ENCODE data around the gene RLF. TPM values are rescaled to one million over a fixed set of nuclear protein-coding genes. Genes with fewer than 3 reads are reported as not detected.

The RLF gene
- total RNA-seq, 4 donors from 2014 or later = 12.3 to 15.9 (median 15.0) TPM

DNA sequence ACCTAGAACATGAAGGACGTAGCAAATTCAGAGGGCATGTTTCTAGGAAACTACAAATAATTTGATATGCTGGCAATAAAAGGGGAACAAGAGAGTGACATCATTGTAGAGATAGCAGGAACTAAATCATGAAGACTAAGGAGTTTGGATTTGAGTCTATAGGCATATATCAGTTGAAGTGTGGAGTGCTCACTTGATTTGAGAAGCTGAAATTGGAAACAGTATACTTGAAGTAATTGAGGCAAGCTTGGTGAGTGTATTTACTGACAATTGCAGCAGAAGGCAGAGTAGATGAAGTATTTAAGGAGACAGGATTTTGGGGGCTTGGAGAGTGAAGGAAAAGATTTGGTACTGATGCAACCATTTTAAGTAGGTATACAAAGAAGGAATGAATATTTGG, 80.2 kb downstream of the RLF start:
- Histone ChIP-seq H3K9me3 (no peaks in the 10 kb centered on the region), H3K27ac (no peak overlapping the region), H3K4me3 (no peak overlapping the region), H3K27me3 (no peaks in the 10 kb centered on the region), H3K36me3 (peaks cover 0 to 28% of the 10 kb centered on the region in 2 donors), H3K4me1 (no peaks in the 10 kb centered on the region)
- DNase-seq (no peak), ATAC-seq (no peak)
- in situ Hi-C loops (cut with MboI; ENCODE audit: low sequenced_read_pairs in 4 of 4) = no loop called here
- TF ChIP-seq, protein P1, sequence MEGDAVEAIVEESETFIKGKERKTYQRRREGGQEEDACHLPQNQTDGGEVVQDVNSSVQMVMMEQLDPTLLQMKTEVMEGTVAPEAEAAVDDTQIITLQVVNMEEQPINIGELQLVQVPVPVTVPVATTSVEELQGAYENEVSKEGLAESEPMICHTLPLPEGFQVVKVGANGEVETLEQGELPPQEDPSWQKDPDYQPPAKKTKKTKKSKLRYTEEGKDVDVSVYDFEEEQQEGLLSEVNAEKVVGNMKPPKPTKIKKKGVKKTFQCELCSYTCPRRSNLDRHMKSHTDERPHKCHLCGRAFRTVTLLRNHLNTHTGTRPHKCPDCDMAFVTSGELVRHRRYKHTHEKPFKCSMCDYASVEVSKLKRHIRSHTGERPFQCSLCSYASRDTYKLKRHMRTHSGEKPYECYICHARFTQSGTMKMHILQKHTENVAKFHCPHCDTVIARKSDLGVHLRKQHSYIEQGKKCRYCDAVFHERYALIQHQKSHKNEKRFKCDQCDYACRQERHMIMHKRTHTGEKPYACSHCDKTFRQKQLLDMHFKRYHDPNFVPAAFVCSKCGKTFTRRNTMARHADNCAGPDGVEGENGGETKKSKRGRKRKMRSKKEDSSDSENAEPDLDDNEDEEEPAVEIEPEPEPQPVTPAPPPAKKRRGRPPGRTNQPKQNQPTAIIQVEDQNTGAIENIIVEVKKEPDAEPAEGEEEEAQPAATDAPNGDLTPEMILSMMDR (IDR thresholded peaks at IDR 0.05 in 4 of 5, conservative IDR thresholded peaks at IDR 0.05 in 1 of 5) = no peak
- no peak for TF ChIP-seq POLR2A (IDR thresholded peaks at IDR 0.05)
- intact Hi-C loops (cut with DNase I; ENCODE audit: low total_unique reads) = no loop called here

DNA sequence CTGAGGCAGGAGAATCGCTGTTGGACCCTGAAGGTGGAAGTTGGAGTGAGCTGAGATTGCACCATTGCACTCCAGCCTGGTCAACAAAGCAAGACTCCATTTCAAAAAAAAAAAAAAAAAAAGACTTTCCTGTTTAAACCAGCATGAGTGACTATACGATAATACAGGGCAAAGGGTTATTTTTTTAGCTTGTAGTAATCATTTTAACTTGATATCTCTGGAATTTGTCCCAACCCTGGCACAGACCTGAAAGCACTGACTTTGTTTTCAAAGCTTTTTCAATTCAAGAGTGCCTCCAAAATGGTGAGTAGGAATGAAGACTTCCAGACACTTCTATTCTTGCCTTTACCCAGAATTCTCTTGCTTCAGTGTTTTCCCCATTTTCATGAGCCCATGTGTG, 82.2 kb downstream of the RLF start:
- Histone ChIP-seq H3K27ac (no peak overlapping the region), H3K36me3 (peaks cover 0 to 9% of the 10 kb centered on the region in 2 donors), H3K27me3 (no peaks in the 10 kb centered on the region), H3K9me3 (no peaks in the 10 kb centered on the region), H3K4me3 (no peak overlapping the region), H3K4me1 (no peaks in the 10 kb centered on the region)
- DNase-seq (no peak), ATAC-seq (no peak)
- in situ Hi-C loops (cut with MboI; ENCODE audit: low sequenced_read_pairs in 4 of 4) (no loop called here), intact Hi-C loops (cut with DNase I; ENCODE audit: low total_unique reads) (no loop called here)
- no peak for TF ChIP-seq POLR2A (IDR thresholded peaks at IDR 0.05)
- TF ChIP-seq, protein P1 (IDR thresholded peaks at IDR 0.05 in 4 of 5, conservative IDR thresholded peaks at IDR 0.05 in 1 of 5) = no peak

DNA sequence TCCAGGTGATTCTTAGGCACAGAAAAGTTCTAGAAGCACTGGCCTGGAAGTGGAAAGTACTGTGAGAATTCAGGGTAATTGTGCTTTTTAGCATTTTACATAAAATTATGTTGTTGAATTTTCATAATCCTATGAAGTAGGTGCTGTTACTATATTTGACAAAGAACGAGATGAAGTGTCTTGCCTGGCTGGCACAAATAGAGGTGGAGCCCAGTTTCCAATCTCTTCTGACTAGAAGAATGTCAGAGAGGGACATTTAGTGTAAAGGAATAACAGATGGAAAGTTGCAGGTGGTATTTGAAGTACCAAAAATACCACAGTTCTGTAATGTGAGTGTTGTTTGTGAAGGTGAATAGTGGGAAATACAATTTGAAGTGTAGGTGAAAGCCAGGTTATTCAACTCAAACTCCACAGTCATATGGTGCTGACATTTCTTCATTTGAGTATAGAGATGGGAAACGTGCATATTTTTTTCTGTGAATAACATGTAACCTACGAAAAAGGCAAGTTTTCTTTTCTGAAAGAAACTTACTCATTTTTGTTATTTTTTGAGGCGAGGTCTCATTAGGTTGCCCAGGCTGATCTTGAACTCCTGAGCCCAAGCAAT, 83.1 kb downstream of the RLF start:
- H3K27me3 ChIP-seq = no peaks in the 10 kb centered on the region
- H3K4me1 ChIP-seq = no peaks in the 10 kb centered on the region
- no peak overlapping the region for H3K4me3 ChIP-seq
- DNase-seq = no peak
- H3K36me3 ChIP-seq = peaks cover 0 to under 1% of the 10 kb centered on the region in 2 donors
- ATAC-seq = no peak
- H3K9me3 ChIP-seq = no peaks in the 10 kb centered on the region
- in situ Hi-C loops (cut with MboI; ENCODE audit: low sequenced_read_pairs in 4 of 4) = no loop called here
- H3K27ac ChIP-seq = no peak overlapping the region
- TF ChIP-seq POLR2A (IDR thresholded peaks at IDR 0.05) = no peak
- TF ChIP-seq, protein P1 (IDR thresholded peaks at IDR 0.05 in 4 of 5, conservative IDR thresholded peaks at IDR 0.05 in 1 of 5) = no peak
- intact Hi-C loops (cut with DNase I; ENCODE audit: low total_unique reads) = no loop called here

DNA sequence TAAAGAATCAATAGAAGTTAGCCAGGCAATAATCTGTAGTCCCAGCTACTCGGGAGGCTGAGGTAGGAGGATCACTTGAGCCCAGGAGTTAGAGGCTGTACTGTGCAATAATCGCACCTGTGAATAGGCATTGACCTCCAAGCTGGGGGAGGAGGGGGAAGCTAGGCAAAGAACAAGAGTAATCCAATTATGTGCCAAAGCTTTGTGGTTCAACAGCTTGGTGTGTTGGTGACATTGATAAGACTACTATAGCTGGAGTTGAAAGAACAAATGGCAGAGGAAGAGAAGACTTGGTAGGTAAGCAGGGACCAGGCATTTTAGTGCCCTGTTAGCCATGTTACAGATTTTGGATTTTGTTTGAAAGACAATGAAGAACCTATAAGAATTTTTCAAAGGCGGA, 84.5 kb downstream of the RLF start:
- no peaks in the 10 kb centered on the region for H3K36me3 ChIP-seq
- no peaks in the 10 kb centered on the region for H3K4me1 ChIP-seq
- H3K27me3 ChIP-seq = no peaks in the 10 kb centered on the region
- DNase-seq (no peak), ATAC-seq (no peak)
- no peak overlapping the region for H3K4me3 ChIP-seq
- intact Hi-C loops (cut with DNase I; ENCODE audit: low total_unique reads) = no loop called here
- H3K9me3 ChIP-seq = no peaks in the 10 kb centered on the region
- in situ Hi-C loops (cut with MboI; ENCODE audit: low sequenced_read_pairs in 4 of 4) = no loop called here
- no peak for TF ChIP-seq POLR2A (IDR thresholded peaks at IDR 0.05)
- TF ChIP-seq, protein P1 (IDR thresholded peaks at IDR 0.05 in 4 of 5, conservative IDR thresholded peaks at IDR 0.05 in 1 of 5) = no peak
- H3K27ac ChIP-seq = no peak overlapping the region

DNA sequence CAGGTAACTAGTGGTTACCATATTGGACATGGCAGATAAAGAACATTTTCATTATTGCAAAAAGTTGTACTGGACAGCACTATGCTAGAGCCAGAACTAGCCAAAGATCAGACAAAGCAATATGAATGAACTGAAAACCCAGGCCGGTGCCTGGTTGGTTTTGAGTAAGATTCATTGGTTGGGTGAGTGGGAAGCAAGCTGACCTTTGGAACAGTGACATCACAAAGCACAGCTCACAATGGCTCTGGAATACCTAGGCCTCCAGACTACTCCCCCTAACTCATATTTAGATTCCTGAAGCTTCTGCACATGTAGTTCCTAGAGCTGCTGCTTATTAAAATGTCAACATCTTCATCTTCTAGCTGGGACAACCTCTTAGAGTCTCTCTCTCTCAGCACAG, 86.5 kb downstream of the RLF start, which contains the start of gene TMCO2:
Gene TMCO2 (plus strand): TSS at position 283 of the 400 bp plus-strand sequence. CDS start 57 bp downstream, at position 340.
- no peak for TF ChIP-seq POLR2A (IDR thresholded peaks at IDR 0.05)
- TF ChIP-seq, protein P1 (IDR thresholded peaks at IDR 0.05 in 4 of 5, conservative IDR thresholded peaks at IDR 0.05 in 1 of 5) = no peak
- in situ Hi-C loops (cut with MboI; ENCODE audit: low sequenced_read_pairs in 4 of 4) = no loop called here

More for the DNA sequence above, 86.5 kb downstream of the RLF start, which contains the start of gene TMCO2:
- Histone ChIP-seq H3K27me3 (no peaks in the 10 kb centered on the region), H3K27ac (no peak within 1 kb of the TSS), H3K9me3 (no peaks in the 10 kb centered on the region), H3K36me3 (no peaks in the 10 kb centered on the region), H3K4me1 (no peaks in the 10 kb centered on the region), H3K4me3 (no peak within 1 kb of the TSS)
- no peak for DNase-seq
- intact Hi-C loops (cut with DNase I; ENCODE audit: low total_unique reads) = no loop called here
- no peak for ATAC-seq
